WTC11 (cell line): Measurements from ENCODE around the gene SLC25A48. TPM values are rescaled to one million over a fixed set of nuclear protein-coding genes. Genes with fewer than 3 reads are reported as not detected.

Experiments used
- ATAC-seq: fragments of 200-7000 bp; cut with Tn5 transposase; 2 replicates; pipeline ENCODE4 v1.10.0; 2021; ENCODE audit warnings: mild to moderate bottlenecking, moderate library complexity
- CTCF ChIA-PET: fragments of 300-600 bp; sonication (Branson Sonifier 250); formaldehyde crosslinking; loops from one replicate; lab custom pipeline; 2021; ENCODE audit warnings: antibody characterized with exemption; lab: Charles Lee
- POLR2A ChIA-PET: fragments of 350-600 bp; sonication (Branson Sonifier 250); formaldehyde crosslinking; loops from one replicate; lab custom pipeline; 2021; ENCODE audit warnings: antibody characterized with exemption; lab: Charles Lee
- DNase-seq: peaks from one replicate; pipeline ENCODE4 v3.0.0; 2021; ENCODE audit warnings: low spot score
- H3K27ac Mint-ChIP-seq: 2 replicates; pipeline ENCODE4 v1.8.0; 2021; ENCODE audit warnings: mixed read lengths
- H3K27me3 Mint-ChIP-seq: 2 replicates; pipeline ENCODE4 v1.8.0; 2021; ENCODE audit warnings: low read depth, mild to moderate bottlenecking, moderate library complexity, mixed read lengths
- H3K36me3 Mint-ChIP-seq: 2 replicates; pipeline ENCODE4 v1.8.0; 2021; ENCODE audit warnings: mixed read lengths
- H3K4me1 Mint-ChIP-seq: 2 replicates; pipeline ENCODE4 v1.8.0; 2022; ENCODE audit warnings: mixed read lengths
- H3K4me3 Mint-ChIP-seq: 2 replicates; pipeline ENCODE4 v1.8.0; 2021; ENCODE audit warnings: mild to moderate bottlenecking, moderate library complexity, mixed read lengths
- H3K9me3 Mint-ChIP-seq: 2 replicates; pipeline ENCODE4 v1.8.0; 2021; ENCODE audit warnings: mixed read lengths
- ESRRA ChIP-seq: sonication (generic); formaldehyde crosslinking; IDR thresholded peaks from 2 replicates; pipeline ENCODE4 v1.8.1; 2022; ENCODE audit warnings: mild to moderate bottlenecking, missing genetic modification reagents, borderline replicate concordance
- FOXP1 ChIP-seq: sonication (generic); formaldehyde crosslinking; IDR thresholded peaks from 2 replicates; pipeline ENCODE4 v1.8.0; 2022; ENCODE audit warnings: missing genetic modification reagents, mild to moderate bottlenecking, moderate library complexity, borderline replicate concordance
- JAZF1 ChIP-seq: fragments of 250-450 bp; sonication (Bioruptor Pico); IDR thresholded peaks from 2 replicates; pipeline ENCODE4 v1.9.0; 2021; ENCODE audit warnings: moderate library complexity, mild to moderate bottlenecking, inconsistent platforms
- NFATC4 ChIP-seq: fragments of 250-450 bp; sonication (Bioruptor Pico); IDR thresholded peaks from 2 replicates; pipeline ENCODE4 v1.9.0; 2021; ENCODE audit warnings: mild to moderate bottlenecking
- NR2C2 ChIP-seq: sonication (generic); formaldehyde crosslinking; IDR thresholded peaks from 2 replicates; pipeline ENCODE4 v1.8.0; 2022; ENCODE audit warnings: mild to moderate bottlenecking, missing genetic modification reagents
- OVOL2 ChIP-seq: fragments of 250-450 bp; sonication (Bioruptor Pico); IDR thresholded peaks from 2 replicates; pipeline ENCODE4 v1.9.0; 2021; ENCODE audit warnings: mild to moderate bottlenecking, borderline replicate concordance
- RORB ChIP-seq: fragments of 250-450 bp; sonication (Bioruptor Pico); IDR thresholded peaks from 2 replicates; pipeline ENCODE4 v1.9.0; 2021; ENCODE audit warnings: mild to moderate bottlenecking
- ZBTB21 ChIP-seq: sonication (generic); formaldehyde crosslinking; IDR thresholded peaks from 2 replicates; pipeline ENCODE4 v1.8.1; 2023; ENCODE audit warnings: mild to moderate bottlenecking, missing genetic modification reagents, borderline replicate concordance
- ZNF219 ChIP-seq: sonication (generic); formaldehyde crosslinking; IDR thresholded peaks from 2 replicates; pipeline ENCODE4 v1.8.0; 2023; ENCODE audit warnings: missing genetic modification reagents, mild to moderate bottlenecking, borderline replicate concordance
- total RNA-seq: library from RNA; stranded (reverse); gene quantifications from 3 replicates; pipeline ENCODE4 v1.2.3, GENCODE V29; 2021
- TF ChIP-seq, protein P1 (sequence below): sonication (generic); formaldehyde crosslinking; IDR thresholded peaks from 2 replicates; pipeline ENCODE4 v1.8.0; 2022; ENCODE audit warnings: mild to moderate bottlenecking, missing genetic modification reagents
- TF ChIP-seq, protein P2 (sequence below): sonication (generic); formaldehyde crosslinking; IDR thresholded peaks from 2 replicates; pipeline ENCODE4 v1.8.1; 2023; ENCODE audit warnings: mild to moderate bottlenecking, missing genetic modification reagents, borderline replicate concordance
- TF ChIP-seq, protein P3 (sequence below): sonication (generic); formaldehyde crosslinking; IDR thresholded peaks from 2 replicates; pipeline ENCODE4 v1.8.0; 2023; ENCODE audit warnings: missing genetic modification reagents
- TF ChIP-seq, protein P4 (sequence below): fragments of 250-450 bp; sonication (Bioruptor Pico); IDR thresholded peaks from 2 replicates; pipeline ENCODE4 v1.9.0; 2021; ENCODE audit warnings: mild to moderate bottlenecking, borderline replicate concordance
- TF ChIP-seq, protein P5 (sequence below): sonication (generic); formaldehyde crosslinking; IDR thresholded peaks from 2 replicates; pipeline ENCODE4 v1.8.1; 2022; ENCODE audit warnings: low read depth, missing genetic modification reagents, borderline replicate concordance
- TF ChIP-seq, protein P6 (sequence below): sonication (generic); formaldehyde crosslinking; IDR thresholded peaks from 2 replicates; pipeline ENCODE4 v1.8.1; 2023; ENCODE audit warnings: mild to moderate bottlenecking, missing genetic modification reagents, moderate library complexity
- TF ChIP-seq, protein P7 (sequence below): sonication (generic); formaldehyde crosslinking; conservative IDR thresholded peaks from 2 replicates; pipeline ENCODE4 v1.8.1; 2022; ENCODE audit warnings: mild to moderate bottlenecking, missing genetic modification reagents

The SLC25A48 gene
- total RNA-seq, 1 experiment from 2014 or later, result 1.1 TPM

DNA sequence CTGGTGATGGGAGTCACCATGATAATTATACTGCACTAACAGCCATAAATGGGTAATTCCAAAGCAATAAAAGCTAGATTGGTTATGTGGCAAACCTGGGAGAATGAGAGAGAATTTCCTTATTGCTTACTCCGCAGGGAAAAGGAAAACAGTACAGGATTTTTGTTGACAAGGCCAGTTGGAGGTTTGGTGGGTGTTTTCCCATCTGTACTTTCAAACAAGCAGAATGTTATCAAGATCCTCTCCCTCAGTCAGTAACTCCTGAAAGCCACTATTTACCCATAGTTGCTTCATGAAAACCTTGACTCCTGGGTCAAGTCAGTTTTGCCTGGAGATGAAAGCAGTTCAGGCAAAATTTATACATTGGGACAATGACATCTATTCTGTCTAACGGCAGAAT lies 34.8 kb downstream of the SLC25A48 start:
- Mint-ChIP-seq H3K36me3 (no peaks in the 10 kb centered on the region), H3K4me3 (no peak overlapping the region), H3K27ac (no peak overlapping the region), H3K4me1 (no peaks in the 10 kb centered on the region), H3K9me3 (no peaks in the 10 kb centered on the region)
- ChIA-PET POLR2A (no interaction called here), CTCF (interaction anchor here (1.3 to 1.5 kb wide), 2 partner anchors 11 to 34 kb away, joined by 6 to 7 read pairs; partner anchors contain the start of gene SLC25A48)
- no peak for ATAC-seq
- TF ChIP-seq NR2C2 (CRISPR knock-in tag) (no peak), JAZF1 (no peak), ZBTB21 (CRISPR knock-in tag) (no peak)
- TF ChIP-seq, protein P1, sequence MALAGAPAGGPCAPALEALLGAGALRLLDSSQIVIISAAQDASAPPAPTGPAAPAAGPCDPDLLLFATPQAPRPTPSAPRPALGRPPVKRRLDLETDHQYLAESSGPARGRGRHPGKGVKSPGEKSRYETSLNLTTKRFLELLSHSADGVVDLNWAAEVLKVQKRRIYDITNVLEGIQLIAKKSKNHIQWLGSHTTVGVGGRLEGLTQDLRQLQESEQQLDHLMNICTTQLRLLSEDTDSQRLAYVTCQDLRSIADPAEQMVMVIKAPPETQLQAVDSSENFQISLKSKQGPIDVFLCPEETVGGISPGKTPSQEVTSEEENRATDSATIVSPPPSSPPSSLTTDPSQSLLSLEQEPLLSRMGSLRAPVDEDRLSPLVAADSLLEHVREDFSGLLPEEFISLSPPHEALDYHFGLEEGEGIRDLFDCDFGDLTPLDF (CRISPR knock-in tag), result no peak
- TF ChIP-seq, protein P2, sequence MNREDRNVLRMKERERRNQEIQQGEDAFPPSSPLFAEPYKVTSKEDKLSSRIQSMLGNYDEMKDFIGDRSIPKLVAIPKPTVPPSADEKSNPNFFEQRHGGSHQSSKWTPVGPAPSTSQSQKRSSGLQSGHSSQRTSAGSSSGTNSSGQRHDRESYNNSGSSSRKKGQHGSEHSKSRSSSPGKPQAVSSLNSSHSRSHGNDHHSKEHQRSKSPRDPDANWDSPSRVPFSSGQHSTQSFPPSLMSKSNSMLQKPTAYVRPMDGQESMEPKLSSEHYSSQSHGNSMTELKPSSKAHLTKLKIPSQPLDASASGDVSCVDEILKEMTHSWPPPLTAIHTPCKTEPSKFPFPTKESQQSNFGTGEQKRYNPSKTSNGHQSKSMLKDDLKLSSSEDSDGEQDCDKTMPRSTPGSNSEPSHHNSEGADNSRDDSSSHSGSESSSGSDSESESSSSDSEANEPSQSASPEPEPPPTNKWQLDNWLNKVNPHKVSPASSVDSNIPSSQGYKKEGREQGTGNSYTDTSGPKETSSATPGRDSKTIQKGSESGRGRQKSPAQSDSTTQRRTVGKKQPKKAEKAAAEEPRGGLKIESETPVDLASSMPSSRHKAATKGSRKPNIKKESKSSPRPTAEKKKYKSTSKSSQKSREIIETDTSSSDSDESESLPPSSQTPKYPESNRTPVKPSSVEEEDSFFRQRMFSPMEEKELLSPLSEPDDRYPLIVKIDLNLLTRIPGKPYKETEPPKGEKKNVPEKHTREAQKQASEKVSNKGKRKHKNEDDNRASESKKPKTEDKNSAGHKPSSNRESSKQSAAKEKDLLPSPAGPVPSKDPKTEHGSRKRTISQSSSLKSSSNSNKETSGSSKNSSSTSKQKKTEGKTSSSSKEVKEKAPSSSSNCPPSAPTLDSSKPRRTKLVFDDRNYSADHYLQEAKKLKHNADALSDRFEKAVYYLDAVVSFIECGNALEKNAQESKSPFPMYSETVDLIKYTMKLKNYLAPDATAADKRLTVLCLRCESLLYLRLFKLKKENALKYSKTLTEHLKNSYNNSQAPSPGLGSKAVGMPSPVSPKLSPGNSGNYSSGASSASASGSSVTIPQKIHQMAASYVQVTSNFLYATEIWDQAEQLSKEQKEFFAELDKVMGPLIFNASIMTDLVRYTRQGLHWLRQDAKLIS (CRISPR knock-in tag), result no peak
- TF ChIP-seq, all 79 proteins: peak for 0
- peaks cover 3% of the 10 kb centered on the region; the same call in 1 of the 2 replicates for H3K27me3 Mint-ChIP-seq
- DNase-seq, result no peak

DNA sequence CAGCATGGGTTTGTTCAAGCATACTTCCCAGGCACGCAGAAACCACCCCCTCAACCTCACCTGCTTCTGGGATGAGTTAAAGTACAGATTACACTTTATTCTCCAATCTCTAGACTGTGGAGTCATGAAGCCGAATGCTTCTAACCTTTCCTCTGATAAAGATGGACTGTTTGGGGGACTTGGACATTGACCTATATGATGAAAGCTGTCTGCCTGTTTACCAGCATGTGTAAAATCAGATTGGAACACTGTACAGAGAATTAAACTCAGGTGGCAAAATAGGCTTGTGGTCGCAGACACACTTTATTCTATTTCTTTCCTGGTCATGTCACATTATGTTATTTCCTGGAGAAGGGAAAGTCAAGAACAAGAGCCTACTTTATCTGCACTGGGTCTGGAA lies 35.5 kb downstream of the SLC25A48 start:
- H3K4me3 Mint-ChIP-seq, result no peak overlapping the region
- H3K4me1 Mint-ChIP-seq, result no peaks in the 10 kb centered on the region
- no peak overlapping the region for H3K27ac Mint-ChIP-seq
- H3K9me3 Mint-ChIP-seq, result no peaks in the 10 kb centered on the region
- DNase-seq (no peak), ATAC-seq (no peak)
- TF ChIP-seq FOXP1 (CRISPR knock-in tag) (no peak), RORB (CRISPR knock-in tag) (no peak), ZNF219 (CRISPR knock-in tag) (no peak), OVOL2 (no peak), ESRRA (CRISPR knock-in tag) (no peak), NFATC4 (CRISPR knock-in tag) (no peak)
- TF ChIP-seq, protein P3, sequence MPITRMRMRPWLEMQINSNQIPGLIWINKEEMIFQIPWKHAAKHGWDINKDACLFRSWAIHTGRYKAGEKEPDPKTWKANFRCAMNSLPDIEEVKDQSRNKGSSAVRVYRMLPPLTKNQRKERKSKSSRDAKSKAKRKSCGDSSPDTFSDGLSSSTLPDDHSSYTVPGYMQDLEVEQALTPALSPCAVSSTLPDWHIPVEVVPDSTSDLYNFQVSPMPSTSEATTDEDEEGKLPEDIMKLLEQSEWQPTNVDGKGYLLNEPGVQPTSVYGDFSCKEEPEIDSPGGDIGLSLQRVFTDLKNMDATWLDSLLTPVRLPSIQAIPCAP (CRISPR knock-in tag), result no peak
- TF ChIP-seq, protein P4, sequence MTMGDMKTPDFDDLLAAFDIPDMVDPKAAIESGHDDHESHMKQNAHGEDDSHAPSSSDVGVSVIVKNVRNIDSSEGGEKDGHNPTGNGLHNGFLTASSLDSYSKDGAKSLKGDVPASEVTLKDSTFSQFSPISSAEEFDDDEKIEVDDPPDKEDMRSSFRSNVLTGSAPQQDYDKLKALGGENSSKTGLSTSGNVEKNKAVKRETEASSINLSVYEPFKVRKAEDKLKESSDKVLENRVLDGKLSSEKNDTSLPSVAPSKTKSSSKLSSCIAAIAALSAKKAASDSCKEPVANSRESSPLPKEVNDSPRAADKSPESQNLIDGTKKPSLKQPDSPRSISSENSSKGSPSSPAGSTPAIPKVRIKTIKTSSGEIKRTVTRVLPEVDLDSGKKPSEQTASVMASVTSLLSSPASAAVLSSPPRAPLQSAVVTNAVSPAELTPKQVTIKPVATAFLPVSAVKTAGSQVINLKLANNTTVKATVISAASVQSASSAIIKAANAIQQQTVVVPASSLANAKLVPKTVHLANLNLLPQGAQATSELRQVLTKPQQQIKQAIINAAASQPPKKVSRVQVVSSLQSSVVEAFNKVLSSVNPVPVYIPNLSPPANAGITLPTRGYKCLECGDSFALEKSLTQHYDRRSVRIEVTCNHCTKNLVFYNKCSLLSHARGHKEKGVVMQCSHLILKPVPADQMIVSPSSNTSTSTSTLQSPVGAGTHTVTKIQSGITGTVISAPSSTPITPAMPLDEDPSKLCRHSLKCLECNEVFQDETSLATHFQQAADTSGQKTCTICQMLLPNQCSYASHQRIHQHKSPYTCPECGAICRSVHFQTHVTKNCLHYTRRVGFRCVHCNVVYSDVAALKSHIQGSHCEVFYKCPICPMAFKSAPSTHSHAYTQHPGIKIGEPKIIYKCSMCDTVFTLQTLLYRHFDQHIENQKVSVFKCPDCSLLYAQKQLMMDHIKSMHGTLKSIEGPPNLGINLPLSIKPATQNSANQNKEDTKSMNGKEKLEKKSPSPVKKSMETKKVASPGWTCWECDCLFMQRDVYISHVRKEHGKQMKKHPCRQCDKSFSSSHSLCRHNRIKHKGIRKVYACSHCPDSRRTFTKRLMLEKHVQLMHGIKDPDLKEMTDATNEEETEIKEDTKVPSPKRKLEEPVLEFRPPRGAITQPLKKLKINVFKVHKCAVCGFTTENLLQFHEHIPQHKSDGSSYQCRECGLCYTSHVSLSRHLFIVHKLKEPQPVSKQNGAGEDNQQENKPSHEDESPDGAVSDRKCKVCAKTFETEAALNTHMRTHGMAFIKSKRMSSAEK, result no peak
- TF ChIP-seq, protein P5, sequence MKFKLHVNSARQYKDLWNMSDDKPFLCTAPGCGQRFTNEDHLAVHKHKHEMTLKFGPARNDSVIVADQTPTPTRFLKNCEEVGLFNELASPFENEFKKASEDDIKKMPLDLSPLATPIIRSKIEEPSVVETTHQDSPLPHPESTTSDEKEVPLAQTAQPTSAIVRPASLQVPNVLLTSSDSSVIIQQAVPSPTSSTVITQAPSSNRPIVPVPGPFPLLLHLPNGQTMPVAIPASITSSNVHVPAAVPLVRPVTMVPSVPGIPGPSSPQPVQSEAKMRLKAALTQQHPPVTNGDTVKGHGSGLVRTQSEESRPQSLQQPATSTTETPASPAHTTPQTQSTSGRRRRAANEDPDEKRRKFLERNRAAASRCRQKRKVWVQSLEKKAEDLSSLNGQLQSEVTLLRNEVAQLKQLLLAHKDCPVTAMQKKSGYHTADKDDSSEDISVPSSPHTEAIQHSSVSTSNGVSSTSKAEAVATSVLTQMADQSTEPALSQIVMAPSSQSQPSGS (CRISPR knock-in tag), result no peak
- TF ChIP-seq, protein P6, sequence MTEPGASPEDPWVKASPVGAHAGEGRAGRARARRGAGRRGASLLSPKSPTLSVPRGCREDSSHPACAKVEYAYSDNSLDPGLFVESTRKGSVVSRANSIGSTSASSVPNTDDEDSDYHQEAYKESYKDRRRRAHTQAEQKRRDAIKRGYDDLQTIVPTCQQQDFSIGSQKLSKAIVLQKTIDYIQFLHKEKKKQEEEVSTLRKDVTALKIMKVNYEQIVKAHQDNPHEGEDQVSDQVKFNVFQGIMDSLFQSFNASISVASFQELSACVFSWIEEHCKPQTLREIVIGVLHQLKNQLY (CRISPR knock-in tag), result no peak
- TF ChIP-seq, protein P7, sequence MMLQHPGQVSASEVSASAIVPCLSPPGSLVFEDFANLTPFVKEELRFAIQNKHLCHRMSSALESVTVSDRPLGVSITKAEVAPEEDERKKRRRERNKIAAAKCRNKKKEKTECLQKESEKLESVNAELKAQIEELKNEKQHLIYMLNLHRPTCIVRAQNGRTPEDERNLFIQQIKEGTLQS (CRISPR knock-in tag), result no peak
- no peaks in the 10 kb centered on the region for H3K36me3 Mint-ChIP-seq
- peaks cover under 1% of the 10 kb centered on the region; the same call in 1 of the 2 replicates for H3K27me3 Mint-ChIP-seq
- POLR2A ChIA-PET, result no interaction called here
- CTCF ChIA-PET, result no interaction called here
